RKO (cell line): ENCODE results near the gene ERICH4.
"Not testable (repeated sequence)": the region's sequence is repeated elsewhere in the genome, so short reads cannot be mapped to it uniquely, and the experiment has no call there.

ENCODE experiments used
- DNase-seq: peaks from one replicate; pipeline ENCODE4 v3.0.0-alpha.2; 2016; ENCODE audit warnings: low spot score

Gene ERICH4

GRCh38 chr19:41478875-41479756 lies 36.2 kb downstream of the ERICH4 start:
- no peak for DNase-seq

- DNase-seq = no peak
Observed at GRCh38 chr19:41479757-41480191, 36.8 kb downstream of the ERICH4 start.

GRCh38 chr19:41480336-41480735 lies 37.4 kb downstream of the ERICH4 start:
- no peak for DNase-seq

DNA sequence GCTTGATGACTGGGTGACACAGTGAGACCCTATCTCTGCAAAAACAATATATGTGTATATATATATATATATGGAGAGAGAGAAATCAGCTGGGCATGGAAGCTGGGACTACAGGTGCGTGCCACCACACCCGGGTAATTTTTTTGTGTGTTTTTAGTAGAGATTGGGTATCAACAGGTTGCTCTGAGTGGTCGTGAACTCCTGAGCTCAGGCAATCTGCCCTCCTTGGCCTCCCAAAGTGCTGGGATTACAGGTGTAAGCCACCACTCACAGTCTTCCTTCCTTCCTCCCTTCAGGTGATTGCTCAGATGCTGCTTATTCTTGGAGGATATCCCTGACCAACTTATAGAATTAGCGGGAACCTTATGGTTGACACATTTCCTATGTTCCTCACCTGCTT lies 41.9 kb downstream of the ERICH4 start:
- DNase-seq = no peak

- not testable (repeated sequence) for DNase-seq
Observed at GRCh38 chr19:41486953-41487352, 44.0 kb downstream of the ERICH4 start.

GRCh38 chr19:41492843-41493242 lies 49.9 kb downstream of the ERICH4 start:
- DNase-seq = no peak
